ENCODE results near the gene RFTN2.

DNA sequence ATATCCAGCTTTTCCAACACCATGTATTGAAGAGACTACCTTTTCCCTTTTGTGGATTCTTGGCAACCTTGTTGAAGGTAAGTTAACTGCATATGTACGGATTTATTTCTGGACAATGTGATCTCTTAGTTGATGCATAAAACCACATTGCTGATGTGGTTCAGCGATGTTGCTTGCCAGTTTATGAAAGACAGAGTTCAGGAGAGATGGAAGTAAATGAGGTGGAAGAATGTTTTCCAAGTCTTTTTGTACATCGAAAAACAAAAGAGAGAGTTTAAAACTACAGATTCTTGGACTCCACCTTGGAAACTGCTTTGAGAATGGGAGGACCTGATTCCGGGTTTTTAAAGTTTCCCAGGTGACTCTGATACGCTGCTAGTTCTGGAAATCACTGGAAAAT, 115.7 kb downstream of the RFTN2 start:
- TF ChIP-seq, protein P1, sequence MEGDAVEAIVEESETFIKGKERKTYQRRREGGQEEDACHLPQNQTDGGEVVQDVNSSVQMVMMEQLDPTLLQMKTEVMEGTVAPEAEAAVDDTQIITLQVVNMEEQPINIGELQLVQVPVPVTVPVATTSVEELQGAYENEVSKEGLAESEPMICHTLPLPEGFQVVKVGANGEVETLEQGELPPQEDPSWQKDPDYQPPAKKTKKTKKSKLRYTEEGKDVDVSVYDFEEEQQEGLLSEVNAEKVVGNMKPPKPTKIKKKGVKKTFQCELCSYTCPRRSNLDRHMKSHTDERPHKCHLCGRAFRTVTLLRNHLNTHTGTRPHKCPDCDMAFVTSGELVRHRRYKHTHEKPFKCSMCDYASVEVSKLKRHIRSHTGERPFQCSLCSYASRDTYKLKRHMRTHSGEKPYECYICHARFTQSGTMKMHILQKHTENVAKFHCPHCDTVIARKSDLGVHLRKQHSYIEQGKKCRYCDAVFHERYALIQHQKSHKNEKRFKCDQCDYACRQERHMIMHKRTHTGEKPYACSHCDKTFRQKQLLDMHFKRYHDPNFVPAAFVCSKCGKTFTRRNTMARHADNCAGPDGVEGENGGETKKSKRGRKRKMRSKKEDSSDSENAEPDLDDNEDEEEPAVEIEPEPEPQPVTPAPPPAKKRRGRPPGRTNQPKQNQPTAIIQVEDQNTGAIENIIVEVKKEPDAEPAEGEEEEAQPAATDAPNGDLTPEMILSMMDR (IDR thresholded peaks at IDR 0.05), result no peak
- no peak for TF ChIP-seq POLR2A (IDR thresholded peaks at IDR 0.05)
